NCI-H1930 (cell line): ENCODE measurements around the gene NECAB2.

Source experiments
- DNase-seq, 2 experiments: peaks; one replicate each; lab custom pipeline; 2025; lab: John Stamatoyannopoulos, UW

The NECAB2 gene

DNA sequence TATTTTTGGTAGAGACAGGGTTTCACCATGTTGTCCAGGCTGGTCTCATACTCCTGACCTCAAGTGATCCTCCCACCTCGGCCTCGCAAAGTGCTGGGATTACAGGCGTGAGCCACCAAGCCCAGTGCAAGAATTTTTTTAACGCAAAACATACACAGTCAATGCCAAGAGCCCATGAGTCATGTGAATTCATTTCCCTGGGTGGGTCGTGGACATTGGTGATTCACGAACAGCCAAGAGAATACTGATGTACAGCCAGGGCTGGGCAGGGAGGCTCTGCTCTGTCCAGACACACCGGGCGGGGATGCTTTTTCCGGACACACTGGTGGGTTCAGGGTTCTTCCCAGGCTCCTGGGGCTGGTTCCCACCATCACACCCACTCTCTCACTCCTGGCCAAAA is 56.8 kb downstream of the NECAB2 start:
- DNase-seq: no peak

DNA sequence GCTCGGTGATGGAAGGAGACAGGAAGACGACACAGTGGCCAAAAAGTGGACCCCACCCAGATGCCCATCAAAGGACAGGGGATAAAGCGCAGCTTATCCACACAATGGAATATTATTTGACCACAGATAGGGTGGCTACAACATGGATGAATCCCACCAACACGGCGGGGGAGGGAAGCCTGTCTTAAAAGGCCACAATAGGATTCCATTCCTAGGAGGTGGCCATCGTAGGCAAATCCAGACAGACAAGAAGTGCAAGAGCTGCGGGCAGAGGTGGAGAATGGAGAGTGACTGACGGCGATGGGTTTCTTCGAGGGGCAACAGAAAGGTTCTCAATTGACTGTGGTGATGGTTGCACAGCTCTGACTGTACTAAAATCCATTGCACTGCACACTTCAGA is 58.6 kb downstream of the NECAB2 start:
- no peak for DNase-seq

DNA sequence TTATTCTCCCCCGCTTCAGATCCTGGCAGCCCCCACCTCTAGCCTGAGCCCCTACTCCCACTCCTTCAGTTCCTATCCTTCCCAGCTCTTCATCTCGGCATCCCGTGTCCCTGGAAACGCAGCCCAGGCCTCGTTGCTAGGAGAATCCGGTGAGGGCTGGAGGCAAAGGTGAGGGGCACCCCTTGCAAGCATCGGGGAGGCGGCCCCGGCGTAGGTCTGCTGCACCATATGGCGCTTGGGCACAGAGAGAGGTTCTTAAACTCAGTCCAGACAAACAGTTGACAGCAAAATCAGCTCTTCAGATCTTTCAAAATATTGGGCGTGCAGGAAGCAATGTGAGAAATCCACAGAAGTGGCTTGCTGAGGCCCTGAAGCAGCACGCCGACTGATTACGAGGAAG is 59.6 kb downstream of the NECAB2 start:
- DNase-seq: no peak

DNA sequence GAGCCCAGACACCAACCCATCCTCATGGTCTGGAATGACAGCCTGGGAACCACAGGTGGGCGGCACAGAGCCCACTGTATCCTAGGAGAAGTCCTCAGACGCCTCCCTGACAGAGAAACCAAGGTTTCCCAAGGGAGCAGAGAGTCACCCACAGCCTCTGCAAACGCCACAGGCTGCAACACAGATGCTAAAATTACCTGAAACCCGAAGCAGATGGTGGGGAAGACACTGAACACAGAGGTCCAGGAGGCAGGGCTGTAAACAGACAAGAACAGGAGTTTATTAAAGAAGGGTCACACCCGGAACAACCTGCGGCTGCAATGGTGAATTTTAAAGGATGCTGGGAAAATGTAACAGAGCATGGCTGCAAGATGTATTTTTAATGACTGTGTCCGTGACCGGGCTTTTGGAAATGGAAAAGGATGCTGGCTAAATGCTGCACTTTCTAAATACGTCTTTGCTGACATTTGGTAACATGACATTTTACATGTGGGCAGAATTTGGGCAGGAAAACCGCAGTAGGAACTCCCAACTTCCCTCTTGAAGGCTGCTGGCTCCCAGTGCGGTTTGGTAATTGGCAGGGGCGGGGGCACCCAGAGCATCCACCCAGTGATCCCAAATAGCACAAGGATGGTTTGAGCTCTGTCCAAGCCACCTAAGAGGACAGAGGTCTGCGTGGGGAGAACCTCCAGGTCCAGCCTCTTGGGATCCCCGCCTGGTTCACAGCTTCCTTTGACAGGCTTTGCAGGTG is 61.4 kb downstream of the NECAB2 start:
- no peak for DNase-seq

DNA sequence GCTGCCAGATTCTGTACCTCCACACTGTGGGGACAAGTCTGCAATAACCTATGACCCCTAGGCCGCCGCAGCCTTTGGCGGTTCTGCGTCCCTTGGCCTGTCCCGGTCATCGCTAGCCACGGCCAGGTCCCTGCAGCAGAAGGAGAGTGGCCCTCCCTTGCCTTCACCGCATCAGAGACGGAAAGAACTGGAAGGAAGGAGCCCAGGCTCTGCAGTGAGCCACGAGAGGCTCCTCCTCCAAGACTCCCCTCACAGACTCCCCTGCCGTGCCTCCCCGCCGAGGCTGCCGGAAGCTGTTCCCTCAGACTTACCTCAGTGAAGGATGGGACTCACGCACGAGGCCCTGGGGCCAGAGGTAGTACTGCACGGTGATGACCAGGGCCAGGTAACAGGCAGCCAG is 63.5 kb downstream of the NECAB2 start:
- no peak for DNase-seq

DNA sequence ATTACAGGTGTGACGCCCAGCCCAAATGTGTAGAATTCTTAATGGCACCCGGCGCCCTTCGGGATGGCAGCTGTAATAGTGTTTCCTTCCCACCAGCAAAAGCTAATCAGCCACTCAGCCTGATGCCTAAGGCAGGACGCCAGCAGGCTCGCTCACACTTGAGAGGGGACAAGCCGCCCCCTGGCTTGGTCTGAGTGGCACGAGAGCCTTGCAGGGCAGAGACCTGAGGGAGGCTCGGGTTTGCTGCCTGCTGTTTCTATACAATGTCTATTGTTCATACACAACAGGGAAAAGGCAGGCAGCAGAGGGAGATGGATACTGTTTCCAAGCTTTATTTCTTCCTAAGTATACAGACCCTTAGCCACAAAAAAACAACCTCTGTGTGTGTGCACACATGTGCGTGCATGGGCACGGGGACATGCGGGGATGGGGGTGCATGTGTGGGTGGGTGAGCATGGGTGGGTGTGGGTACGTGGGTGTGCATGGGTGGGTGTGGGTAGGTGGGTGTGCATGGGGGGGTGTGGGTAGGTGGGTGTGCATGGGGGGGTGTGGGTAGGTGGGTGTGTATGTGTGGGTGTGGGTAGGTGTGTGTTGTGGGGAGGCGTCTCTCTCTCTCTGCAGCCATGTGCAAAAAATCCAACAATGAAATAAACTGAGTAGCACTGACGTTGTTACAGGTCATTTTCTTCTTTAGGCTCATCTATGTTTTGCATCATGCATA is 64.6 kb downstream of the NECAB2 start:
- DNase-seq: no peak

DNA sequence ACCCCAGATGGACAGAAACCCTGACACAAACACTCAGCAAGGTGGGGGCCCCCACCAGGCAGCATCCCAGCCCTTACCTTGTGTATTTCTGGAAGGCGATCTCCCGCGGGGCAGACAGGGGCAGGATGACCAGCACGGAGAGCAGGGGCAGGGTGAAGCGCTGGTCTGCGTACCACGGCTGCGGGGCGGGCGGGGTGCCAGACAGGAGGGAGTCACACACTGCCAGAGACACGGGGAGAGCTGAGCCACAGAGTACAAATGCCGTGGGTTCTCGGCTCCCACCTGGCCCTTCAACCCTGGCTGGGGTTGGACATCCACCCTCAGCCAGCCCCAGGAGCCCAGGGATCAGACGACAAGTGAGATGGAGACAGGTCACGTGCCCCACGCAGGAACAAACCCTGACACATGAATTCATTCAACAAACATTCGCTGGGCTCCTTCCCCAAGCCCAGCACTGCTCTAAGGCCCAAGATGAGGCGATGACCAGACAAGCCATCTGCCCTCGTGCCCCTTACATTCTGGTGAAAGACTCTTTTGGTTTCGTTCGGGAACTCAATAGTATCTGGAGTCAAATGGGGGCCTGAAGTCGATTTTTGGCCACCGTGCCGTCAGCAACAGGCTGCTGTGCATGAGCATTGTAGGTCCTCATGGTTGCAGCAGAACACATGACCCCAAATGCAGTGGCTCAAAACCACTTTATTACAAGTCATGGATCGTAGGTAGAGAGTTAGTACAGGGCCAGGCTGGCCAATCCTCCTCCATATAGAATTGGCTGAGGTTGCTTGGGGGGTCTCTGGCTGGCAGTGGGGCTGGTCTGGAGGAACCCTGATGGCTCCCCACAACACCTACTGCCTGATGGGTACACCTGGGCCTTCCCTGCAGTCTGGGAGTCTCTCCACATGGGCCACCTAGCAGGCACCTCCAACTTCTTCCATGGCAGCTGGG is 65.5 kb downstream of the NECAB2 start:
- DNase-seq: no peak

DNA sequence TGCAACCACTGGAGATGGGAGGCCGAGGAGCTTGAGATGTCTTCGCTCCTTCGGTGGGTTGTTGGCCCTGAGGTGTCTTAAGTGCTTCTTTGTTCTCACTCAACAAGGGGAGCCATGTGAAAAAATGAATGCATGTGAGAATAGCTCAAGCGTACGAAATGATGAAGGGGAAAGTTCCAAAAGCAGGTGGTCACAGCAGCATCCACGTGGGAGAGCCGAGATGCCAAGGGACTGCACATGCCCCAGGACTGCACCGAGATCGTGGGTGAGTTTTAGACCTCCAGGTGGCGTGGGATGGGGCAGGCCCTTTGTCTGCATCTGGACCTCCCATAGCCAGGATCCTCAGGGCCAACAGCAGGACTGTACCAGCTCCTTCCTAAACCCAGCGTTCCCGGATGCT is 66.5 kb downstream of the NECAB2 start:
- DNase-seq: no peak

DNA sequence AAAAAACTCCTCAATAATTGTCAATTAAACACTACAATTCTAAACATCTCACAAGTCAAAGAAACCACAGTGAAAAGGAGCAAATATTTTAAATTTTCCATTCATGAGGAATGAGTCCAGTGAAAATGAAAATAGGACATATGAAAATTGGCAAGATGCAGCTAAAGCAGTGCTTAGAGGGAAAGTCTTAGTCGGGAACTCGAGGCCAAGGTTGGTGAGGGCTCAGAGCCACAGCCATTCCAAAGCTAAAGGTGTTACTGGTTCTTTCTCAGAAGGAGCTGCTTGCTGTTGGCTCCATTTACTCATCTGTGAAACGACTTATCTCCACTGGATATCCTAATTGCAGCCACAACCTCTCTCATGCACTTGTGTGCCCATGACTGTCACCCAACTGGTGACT is 68.1 kb downstream of the NECAB2 start:
- no peak for DNase-seq

DNA sequence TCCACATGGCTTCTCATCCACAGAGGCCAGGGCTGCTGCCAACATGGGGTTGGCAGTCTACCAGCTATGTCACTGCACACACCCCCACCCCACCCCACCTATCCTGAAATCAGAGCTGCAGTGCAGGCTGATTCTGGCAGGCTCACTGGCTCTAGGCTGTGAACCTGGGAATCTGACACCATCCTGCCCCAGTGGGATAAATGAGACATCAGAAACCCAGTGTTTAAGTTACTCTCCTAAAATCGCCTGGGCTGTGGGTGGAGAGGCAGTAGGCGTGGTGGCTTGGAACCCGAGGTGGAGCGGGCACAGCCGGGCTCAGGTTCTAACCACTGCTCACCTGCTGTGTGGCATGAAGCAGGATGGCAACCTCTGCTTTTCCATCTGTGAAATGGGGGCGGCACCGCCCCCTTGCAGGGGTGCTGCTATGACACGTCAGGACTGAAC is 69.0 kb downstream of the NECAB2 start:
- DNase-seq: no peak

DNA sequence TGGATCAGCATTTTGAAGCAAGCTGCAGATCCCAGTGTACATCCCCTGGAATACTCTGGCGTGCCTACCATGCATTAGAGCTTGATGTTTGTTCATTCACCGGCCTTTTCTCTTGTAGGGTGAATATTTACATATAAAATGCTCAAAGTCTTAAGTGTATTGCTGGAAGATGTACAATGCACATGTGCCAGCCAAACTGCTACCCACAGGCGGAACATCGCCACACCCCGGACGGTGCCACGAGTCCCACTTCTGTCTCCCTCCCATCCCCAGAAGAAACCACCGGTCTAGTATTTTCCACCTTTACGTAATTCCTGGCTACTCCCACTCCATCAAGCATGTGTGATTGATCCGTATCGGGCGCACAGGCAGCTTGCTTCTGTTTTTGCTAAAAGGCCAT is 70.4 kb downstream of the NECAB2 start:
- no peak for DNase-seq

DNA sequence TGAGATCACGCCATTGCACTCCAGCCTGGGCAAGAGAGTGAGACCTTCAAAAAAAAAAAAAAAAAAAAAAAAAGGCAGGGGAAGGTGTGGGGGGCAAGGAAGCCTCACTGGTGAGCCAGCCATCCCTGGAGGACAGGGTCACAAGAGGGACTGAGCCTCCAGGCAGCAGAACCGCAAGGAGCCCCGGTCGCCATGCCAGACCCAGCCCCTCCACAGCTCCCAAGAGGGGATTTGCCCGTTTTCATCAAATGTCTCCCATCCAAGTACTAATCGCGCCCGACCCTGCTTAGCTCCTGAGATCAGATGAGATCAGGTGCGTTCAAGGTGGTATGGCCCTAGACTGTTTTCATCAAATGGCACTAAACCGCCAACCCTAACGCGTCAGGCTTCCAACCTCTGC is 71.7 kb downstream of the NECAB2 start:
- DNase-seq: no peak

DNA sequence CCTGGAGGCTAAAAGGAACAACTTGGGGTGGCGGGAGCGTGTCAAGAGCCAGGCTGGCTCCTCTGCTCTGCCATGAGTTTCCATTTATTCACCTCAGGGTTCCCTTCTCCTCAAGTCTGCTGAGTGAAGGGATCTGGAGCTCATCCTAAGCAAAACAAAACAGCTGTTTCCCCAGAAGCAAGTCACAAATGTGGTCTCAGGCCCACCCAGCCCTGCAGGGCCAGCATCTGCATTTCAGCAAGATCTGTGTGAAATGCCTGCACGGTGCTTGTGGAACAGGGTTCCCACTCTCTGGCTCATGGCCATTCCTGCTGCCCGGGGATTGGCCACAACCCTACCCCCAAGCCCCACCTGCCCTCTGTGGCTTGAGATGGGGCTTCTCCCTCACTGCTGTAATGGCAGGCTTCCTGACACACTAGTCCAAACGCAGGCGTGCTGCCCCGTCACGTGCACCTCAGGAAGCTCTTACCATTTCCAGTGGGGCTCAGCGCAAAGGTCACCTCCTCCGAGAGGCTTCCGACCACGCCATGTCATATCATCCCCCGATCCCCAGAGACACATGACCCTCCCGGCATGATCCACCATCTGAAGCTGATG is 72.3 kb downstream of the NECAB2 start:
- no peak for DNase-seq

DNA sequence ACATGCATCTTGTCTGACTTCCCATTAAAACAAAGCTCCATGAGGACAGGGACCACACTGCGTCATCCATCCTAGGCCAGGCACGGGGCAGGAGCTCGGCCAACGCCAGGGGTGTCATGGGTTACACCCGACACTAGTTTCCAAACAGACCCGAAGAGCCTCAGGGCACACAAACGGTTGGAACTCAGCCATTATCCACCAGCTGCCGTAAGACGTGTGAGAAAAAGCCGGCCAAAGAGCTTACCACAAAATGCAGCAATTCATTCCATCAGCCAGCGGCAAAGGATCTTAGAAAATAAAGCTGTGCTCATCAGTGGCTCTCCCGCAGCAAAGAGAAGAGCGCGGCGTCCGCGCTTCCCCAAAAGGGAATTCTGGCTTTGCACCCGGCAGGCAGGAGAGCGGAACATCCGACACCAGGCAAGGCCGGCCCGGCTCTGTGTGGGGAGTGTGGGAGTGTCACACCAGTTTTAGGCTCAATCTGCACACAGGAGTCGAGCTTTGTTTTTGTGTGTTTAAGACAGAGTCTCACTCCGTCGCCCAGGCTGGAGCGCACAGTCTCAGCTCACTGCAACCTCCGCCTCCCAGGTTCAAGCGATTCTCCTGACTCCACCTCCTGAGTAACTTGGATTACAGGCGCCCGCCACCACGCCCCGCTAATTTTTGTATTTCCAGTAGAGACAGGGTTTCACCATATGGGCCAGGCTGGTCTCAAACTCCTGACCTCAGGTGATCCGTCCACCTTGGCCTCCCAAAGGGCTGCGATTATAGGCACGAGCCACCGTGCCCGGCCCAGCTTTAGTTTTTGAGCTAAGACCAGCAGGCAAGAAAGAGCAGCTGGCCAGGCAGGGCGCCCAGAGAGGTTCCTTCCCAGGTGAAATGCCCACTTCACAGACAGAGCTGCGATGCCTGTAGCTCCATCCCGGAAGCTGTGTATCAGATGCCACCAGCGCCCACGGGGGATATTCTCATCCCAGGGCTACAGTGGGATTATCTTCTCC is 73.1 kb downstream of the NECAB2 start:
- DNase-seq: no peak

DNA sequence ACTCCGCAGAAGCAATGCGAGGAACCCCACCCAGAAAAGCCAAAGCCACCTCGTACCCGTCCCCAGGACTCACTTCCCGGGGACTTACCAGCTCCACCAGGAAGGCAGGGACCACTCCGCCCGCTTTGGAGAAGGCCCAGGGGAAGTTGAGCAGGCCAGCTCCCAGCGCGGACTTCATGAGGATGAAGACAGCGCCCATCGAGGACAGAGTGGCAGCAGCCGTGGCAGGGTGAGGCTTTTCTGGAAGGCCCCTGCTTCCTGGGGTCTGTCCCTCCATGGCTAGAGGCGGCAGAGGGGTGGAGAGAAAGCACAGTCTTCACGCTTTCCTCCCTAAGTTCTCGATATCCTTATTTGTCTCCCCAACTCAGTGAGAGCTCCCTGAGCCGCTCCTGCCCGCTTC is 73.8 kb downstream of the NECAB2 start:
- DNase-seq: no peak

DNA sequence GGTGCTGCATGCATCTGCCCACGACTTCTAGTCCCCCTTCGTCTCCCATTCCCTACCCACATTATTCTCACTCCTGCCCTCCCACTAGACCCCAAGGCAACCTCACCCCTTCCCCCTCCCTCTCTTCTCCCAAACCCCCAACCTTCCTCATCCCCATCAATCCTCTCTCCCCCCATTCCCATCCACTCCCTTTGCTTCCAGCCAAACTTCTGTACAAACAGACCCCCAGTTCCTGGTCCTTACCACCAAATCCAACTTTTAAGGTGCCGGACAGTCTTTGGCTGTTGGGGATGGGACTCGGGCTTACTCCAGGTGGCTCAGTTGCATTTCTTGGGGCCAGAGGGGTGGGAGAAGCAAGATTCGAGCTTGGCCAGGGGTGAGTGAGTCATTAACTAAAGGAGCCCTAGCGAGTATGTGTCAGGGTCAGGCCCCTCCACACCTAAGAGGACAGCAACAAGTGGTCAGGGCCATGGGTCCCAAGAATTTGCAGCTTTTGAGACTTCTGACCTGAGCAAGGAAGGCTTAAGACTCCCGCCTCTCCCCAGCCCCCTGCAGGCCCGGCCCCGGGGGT is 74.3 kb downstream of the NECAB2 start, which contains the start of gene SLC38A8:
Gene SLC38A8, minus strand, starts transcription at position 488 of the 571 bp plus-strand sequence. CDS start 638 bp downstream, outside the sequence.
- no peak for DNase-seq

DNA sequence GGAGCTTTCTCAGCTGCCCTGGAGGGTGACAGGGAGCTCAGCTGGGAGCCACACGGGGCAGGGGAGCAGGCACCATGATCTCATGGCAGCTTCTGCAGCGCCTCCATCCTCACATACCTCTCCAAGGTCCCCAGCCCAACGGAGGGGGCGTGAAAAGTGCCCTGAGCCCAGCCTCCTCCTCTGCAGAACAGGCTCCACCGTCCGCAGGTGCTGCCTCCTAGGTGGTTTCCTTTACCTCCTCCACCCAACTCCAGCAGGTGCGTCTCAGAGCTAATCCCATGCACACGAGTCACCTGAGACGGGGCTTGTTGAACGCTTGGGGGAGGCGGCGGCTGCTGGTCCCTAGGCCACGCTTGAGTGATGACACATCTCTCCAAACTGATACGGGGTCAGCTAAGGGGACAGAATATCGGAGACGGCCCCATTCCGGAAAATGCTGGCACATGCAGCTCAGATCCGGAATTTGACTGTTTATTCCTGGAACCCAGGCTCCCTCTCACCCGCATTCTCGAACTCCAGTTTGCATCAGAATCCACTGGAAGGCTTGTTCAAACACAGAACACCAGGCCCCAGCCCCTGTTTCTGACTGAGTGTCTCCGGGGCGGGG is 74.9 kb downstream of the NECAB2 start:
- DNase-seq: no peak

DNA sequence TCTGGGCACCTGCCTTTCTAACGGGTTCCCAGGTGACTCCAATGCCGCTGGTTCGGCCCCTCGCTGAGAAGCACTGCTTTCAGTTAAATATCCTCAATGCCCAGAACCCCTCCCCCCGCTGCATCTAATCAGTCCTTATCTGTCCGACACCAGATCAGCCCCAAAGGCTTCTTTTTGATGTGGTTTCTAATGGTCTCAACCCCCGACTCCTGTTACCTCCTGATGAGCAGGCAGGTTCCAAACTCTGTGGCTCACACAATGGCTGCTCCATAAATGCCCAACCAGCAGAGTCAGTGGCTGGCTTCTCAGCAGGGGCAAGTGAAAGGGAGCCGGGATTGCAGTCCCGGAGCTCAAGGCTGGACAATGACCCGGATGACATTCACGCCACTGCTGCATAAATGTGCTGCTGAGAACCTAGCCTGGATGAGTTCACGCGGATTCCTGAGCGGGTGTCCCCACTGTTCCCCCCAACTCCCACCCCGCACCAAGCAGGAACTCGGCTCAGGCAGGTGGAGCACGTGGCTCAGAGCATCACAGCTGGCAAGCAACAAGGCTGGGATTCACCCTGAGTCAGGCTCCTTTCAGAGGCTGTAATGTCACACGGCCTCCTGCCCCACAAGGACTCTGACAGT is 75.6 kb downstream of the NECAB2 start:
- DNase-seq: no peak

DNA sequence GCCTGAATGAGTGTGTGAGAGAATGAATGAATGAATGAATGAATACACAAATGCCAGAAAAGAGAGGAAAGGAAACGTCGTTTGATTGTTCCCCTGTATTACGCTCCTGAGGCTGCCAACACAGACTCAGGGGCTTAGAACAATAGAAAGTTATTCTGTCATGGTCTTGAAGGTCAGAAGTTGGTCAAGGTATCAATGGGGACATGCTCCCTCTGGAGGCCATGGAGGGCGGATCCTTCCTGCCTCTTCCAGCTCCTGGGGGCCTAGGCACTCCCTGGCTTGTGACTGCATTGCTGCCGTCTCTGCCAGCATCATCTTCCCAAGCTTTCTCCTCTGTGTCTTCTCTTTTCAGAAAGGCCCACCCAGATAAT is 76.1 kb downstream of the NECAB2 start:
- no peak for DNase-seq
